OCI-M2 (cell line): ENCODE data around the gene CACNA2D3.

ENCODE experiments used
- DNase-seq: peaks from one replicate; lab custom pipeline; 2025; ENCODE audit not compliant: unreplicated experiment; lab: John Stamatoyannopoulos, UW

Gene CACNA2D3

DNA sequence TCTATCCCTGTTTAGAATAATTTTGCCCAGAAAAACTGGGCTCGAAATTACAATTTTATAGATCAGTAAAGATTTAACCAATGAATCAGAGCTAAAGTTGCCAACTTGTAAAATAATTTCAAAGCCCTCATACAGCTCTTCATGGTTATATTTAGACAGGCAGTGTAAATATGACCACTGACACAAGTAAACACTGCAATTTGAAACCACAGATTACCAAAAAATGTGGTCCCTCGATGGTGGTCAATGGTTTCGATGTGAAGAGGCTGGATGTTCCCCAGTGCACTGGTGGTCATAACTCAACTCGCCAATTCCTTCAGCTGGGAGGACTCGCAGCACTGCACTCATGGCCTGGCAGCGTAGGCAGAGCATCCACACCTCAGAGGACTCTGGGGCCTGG, 776.9 kb downstream of the CACNA2D3 start:
- DNase-seq: no peak

DNA sequence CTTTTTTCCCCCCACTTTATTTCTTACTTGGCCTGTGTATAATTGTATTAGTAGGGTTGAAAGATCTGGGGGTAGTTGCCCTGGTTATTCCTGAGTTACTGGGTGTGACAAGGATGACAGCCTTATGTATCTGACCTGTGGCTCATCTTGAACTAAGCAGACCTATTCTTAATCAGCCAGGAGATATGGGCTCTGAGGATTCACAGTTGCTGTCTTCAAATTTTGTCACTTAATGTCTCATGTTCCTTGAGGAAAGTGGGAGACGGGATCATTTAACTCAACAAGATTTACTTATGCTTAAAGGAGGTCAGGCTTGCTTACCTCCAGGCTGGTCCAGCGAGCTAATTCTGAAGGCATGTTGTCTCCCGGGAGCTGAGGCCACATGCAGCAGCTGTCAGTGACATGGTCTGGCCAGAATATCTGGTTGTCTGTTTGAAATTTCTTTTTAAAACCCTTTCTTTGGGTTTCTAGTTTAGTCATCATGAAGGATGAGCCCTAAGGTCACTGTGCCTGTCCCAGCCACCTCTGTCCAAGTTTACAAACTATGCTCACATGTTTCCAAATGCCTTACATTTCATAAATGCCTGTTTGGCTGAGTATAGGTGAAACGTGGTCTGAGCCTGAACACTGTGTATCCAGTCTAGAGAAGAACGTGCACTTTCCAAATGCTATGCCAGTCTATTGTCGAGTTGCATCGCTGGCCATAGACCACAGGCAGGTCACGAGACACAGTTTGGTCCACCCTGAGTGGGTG, 778.7 kb downstream of the CACNA2D3 start:
- no peak for DNase-seq

DNA sequence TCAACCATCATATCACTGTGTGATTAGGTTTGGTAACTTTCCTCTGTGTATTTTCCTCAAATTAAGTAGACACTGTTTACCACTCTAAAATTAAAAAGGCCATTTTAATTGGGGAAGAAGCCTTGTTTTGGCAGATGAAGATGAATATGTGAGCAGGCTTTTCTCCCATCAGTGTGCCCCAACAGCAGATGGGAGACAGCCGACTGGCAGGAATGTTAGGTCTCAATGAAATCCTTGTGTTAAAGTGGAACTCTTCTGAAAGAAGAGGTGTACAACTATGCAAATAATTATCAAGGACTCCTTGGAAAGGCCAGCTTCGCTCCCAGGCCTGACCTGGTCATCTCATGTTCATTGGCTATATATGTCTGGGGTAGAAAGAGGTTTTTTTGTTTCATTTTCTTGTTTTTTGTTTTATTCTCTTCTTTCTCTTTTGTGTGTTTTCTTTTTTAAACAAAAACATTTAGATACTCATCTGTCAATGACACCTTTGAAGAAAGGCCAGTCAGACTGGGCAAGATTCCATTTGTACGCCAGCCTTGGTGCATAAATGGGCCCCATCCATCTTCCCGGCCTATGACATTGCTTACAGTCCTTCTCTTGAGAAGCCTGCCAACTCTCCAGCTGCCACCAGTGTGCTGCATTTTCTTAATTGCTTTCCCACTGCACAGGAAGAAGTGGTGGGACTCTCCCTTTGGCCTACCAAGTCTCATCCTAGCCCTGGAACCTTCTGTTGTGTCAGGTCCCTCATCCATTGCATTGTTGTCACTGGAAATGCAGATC, 779.7 kb downstream of the CACNA2D3 start:
- no peak for DNase-seq

DNA sequence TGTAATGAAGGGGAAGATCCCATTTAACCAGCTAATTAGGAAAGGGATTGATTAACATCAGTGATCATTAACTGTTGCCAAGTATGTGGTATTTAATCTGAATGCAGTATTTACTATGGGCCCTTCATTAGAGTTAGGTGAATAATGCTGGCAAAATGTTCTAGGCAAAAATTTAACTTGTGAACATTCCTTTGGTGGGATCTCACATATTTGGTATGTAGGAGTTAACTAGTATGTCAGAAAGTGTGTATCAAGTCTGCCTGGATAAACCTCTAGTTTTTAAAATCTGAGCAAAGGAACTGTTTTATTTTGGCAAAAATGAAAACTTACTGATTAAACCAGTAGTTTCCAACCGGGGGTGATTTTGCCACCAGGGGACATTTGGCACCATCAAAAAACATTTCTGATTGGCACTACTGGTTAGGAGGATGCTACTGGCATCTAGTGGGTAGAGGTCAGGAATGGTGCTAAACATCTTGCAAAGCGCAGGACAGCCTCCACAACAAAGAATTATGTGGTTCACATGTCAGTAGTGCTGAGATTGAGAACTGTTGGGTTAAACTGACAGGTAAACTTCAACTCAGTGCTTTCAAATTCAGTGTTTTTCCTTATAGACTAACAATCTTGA, 783.0 kb downstream of the CACNA2D3 start:
- no peak for DNase-seq

DNA sequence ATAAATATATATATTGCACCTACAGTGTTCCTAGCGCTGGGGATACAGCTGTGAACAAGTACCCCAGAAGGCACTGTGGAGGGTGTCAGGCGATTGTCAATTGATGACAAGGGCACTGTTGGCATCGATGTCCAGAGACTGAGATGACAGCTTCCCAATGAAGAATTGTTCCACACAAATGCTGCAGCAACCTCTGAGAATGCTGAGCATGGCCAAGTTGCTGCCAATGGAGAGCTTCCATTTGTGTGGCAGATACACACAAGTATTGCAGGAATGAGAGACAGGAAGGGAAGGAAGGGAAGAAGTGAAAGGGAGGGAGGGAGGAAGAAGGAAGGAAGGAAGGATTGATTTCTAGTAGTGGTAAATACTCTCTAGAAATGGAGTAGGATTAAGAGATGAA, 783.6 kb downstream of the CACNA2D3 start:
- DNase-seq: no peak

- DNase-seq: no peak
Observed at GRCh38 chr3:54906763-54907162, 784.4 kb downstream of the CACNA2D3 start.

DNA sequence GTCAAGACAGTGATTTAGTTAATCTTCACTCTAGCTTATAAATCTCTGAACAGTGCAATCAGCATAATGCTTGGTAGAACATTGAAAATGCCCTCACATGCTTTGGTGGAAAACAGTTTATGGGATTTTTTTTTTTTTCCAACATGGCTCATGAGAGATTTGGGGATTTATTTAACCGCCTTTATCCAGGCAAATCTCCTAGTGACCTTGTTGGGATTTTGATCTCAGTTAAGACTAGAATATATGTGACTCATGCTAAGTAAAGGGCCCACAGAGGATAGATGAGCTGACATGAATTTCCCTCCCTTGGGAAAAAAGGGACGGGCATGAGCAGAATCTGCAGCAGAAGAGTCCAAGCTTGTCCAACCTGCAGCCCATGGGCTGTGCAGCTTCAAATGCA, 786.8 kb downstream of the CACNA2D3 start:
- no peak for DNase-seq

DNA sequence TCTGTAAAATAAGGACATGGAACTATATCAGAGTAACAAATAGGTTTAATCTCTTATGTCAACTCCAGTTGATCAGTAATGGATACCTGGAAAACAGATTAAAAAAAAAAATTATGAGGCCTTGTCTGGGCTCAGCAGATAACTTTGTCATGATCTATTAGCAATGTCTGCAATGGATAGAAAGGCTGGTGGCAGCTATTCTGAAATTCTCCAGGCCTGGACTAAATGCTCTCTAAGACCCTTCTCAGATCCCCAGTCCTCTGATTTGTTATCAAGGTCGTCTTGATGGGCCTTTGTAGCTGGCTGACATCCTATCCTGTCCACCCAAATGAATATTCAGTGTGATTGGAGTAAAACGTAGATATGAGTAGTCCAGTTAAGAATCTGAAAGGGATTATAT, 791.8 kb downstream of the CACNA2D3 start:
- DNase-seq: no peak

DNA sequence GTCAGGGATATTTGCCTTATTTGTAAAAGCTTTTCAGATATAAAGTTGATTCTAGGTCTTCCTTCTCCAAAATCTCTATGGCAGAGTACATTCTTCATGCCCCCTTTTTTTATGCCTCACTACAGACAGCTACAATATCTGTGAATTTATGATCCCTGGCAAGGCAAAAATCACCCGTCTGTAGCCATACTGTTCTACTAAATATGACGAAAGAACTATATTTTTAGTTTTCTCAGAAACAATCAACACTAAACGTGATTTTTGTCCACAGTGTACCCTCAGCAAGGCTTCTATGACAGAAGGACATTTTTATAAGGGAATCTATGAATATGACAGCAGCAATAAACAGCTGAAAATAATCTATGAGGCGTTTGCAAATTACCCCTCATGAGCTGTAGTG, 792.8 kb downstream of the CACNA2D3 start:
- DNase-seq: no peak

GRCh38 chr3:54915976-54916375, 793.6 kb downstream of the CACNA2D3 start:
- no peak for DNase-seq

DNA sequence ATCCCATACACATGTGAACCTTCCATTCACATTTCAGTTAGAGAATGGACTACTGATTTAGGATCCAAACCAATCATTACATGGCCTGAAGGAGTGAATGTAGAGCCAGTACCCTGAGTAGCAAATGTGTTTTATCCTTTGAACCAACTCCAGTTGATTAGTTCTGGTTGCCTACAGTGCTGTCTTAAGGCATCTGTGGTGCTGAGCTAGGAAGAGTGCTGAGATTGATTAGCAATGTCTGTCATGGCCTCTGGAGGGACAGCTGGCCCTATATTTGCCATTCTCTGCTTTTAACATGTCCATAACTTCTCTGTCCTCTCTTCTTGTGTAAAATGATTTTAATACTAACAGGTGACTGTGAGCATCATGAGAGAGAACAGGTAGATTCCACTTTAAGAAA, 794.4 kb downstream of the CACNA2D3 start:
- DNase-seq: no peak

DNA sequence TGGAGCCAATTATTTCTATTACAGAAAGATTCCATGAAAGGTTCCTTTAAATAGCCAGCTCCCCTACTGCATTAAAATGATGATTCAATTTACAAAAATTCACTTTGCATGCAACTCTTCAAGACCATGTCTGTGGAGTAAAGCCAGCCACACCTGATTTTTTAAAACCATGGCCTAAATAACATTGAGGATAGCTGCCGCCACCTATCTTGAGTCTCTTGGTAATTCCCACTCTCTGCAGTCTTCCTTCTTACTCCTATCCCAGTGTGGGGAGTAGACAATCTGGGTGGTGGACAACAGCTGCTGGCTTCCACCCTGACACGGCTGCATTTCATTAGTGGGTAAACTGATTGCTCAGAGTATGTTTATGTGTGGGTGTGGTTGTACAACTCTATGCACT, 794.8 kb downstream of the CACNA2D3 start:
- no peak for DNase-seq

DNA sequence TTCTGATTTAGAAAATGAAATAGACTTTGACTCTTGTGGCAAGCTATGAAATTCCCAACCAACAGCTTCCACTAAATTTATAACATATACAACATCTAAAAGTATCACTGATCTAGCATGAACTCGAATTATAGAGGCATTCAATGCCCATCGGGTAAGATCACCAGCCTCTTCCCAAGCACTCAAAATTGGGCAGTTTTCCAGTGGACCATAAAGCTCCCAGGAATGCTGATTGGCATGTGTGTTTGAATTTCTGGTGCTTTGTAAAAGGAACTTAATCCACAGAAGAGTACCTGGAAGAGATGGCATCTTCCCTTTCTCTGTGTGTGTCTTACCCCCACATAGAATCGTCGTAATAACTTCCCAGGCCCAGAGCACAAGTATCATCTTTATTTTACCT, 795.5 kb downstream of the CACNA2D3 start:
- DNase-seq: no peak

GRCh38 chr3:54918516-54918915, 796.2 kb downstream of the CACNA2D3 start:
- DNase-seq: no peak

DNA sequence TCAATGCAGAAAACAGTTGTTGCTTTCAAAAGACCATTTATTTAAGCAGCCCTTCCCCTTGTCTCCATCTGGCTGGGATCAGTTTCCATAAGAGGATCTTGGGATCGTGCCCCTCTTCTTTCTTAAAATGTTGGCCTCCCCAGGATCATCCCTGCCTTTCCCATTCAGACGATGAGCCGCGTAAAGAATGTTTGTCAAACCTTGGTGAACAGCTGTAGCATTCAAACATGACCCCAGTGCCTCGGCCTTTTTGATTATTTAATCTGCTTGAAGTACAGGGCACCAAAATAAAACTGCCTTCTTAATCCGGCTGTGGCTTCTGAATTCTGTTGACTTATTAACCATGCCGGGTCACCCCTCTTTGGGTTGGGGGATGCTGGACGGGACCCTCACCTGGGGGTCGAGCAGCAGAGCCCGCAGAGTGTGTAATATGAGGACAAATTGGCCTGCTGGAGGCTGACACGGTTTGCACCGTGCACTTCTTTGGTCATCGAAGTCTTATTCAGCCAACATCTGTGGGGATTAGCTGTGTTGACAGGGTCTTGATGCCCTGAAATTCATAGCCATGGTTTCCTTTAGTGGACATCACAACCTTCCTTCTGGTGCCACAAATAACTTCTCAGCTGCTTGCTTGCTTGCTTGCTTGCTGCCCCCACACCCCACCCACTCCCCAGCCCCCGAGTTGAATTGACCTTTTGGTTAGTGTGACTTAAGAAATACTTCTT, 805.9 kb downstream of the CACNA2D3 start, which contains the start of gene LRTM1:
LRTM1 (minus strand) TSS at position 14 of the 725 bp plus-strand sequence. CDS start 148 bp downstream, outside the sequence.
- DNase-seq: no peak

DNA sequence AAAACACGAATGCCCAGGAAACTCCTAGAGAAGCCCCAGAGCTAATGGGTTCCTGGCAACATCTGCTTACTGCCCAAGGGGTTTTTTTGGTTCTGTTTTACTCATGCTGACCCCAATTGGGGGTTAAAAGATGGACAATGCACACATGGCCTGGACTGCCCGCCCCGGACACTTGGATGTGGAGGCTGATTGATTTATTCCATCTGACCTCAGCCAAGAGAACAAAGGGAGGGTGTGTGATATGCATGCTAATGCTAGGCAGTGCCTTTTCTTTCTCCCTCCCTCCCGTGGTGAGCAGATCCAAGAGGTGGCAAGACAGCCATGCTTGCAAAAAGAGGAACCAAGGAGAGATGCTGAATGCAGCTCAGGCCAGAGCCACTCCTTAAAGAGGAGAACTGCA, 808.8 kb downstream of the CACNA2D3 start:
- DNase-seq: no peak

DNA sequence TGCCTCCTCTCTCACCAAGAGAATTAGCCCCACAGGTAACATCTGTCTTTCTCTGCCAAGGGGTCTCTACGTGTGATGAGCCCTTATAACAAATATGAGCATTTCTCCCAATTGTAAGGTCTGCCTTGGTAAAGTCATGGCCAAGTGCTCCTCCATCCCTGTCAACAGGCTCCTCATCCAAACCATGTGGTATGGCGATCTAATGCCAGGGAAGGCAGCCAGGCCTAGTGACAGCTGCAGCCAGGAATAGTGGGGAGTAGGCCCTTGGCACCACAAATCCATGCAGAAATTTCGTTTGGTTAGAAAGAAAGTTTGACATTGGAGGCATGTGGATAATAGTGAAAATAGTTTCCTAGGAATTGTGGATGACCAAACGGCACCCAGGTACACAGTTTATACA, 810.3 kb downstream of the CACNA2D3 start:
- no peak for DNase-seq

- no peak for DNase-seq
Observed at GRCh38 chr3:54935869-54936268, 813.5 kb downstream of the CACNA2D3 start.

DNA sequence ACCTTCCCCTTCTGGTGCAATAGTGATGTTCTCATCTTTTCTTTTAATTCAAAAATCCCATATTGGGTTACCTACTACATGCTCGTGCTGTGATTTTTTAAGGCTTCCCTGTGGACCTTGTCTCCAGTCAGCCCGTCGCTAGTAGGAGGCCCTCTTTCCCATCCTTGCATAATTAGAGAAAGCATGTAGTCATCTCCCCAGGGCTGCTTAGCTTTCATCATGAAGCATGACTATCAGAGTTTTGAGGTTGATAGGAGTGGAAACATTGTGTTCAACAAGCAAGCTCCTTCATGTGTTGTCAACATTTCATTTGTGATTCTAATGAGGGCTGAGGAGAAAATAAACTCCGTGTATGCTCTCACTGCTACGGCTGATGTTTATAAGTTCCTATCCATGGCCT, 814.2 kb downstream of the CACNA2D3 start:
- no peak for DNase-seq

- no peak for DNase-seq
Observed at GRCh38 chr3:54939557-54940300, 817.4 kb downstream of the CACNA2D3 start.

- no peak for DNase-seq
Observed at GRCh38 chr3:54940971-54941370, 818.6 kb downstream of the CACNA2D3 start.
